ENCODE data around the gene MYOG.
A peak's percentile ranks its signal among the peaks of the same experiment; 100 is the strongest.

Gene MYOG

GRCh38 chr1:203085528-203086406 lies at the start of gene MYOG:
Gene MYOG, minus strand, starts transcription at chr1:203086012. Its CDS starts 51 bp downstream, at chr1:203085961.
- peak; percentile 97 for DNase-seq

GRCh38 chr1:203133970-203134725 lies 48.3 kb upstream of the MYOG start:
- peak; percentile 35 for DNase-seq

- DNase-seq: no peak
Observed at GRCh38 chr1:203131548-203132200, 45.9 kb upstream of the MYOG start.

- DNase-seq: no peak
Observed at GRCh38 chr1:203130358-203130985, 44.7 kb upstream of the MYOG start.

GRCh38 chr1:203129501-203130231 lies 43.9 kb upstream of the MYOG start:
- no peak for DNase-seq

GRCh38 chr1:203128716-203129500 lies 43.1 kb upstream of the MYOG start:
- no peak for DNase-seq

- DNase-seq: no peak
Observed at GRCh38 chr1:203128431-203128715, 42.6 kb upstream of the MYOG start.

GRCh38 chr1:203127666-203128430 lies 42.0 kb upstream of the MYOG start, which contains the start of gene ADORA1:
Gene ADORA1, plus strand, starts transcription at chr1:203127726. Its CDS starts 1,116 bp downstream, at chr1:203128842.
- DNase-seq: peak; percentile 80

GRCh38 chr1:203126866-203127665 lies 41.3 kb upstream of the MYOG start:
- DNase-seq: peak; percentile 40

- peak; percentile 63 for DNase-seq
Observed at GRCh38 chr1:203126151-203126865, 40.5 kb upstream of the MYOG start.

GRCh38 chr1:203124546-203125317 lies 38.9 kb upstream of the MYOG start:
- no peak for DNase-seq

- DNase-seq: no peak
Observed at GRCh38 chr1:203124011-203124410, 38.2 kb upstream of the MYOG start.

GRCh38 chr1:203122159-203122558 lies 36.3 kb upstream of the MYOG start:
- no peak for DNase-seq

- no peak for DNase-seq
Observed at GRCh38 chr1:203121186-203122015, 35.6 kb upstream of the MYOG start.

GRCh38 chr1:203120325-203121153 lies 34.7 kb upstream of the MYOG start:
- DNase-seq: peak; percentile 49

All from NCI-H82 (cell line).